Nephron (organoid): ENCODE data around the gene USP6NL.

ENCODE experiments used
- H3K27ac Mint-ChIP-seq, 3 experiments: 2 replicates each; pipeline ENCODE4 v1.8.0; 2020; ENCODE audit warnings: mixed read lengths in 3 of 3, mild to moderate bottlenecking in 2 of 3, moderate library complexity in 1 of 3
- H3K27me3 Mint-ChIP-seq: 2 replicates; pipeline ENCODE4 v1.8.0; 2021; ENCODE audit warnings: low read depth, mild to moderate bottlenecking, moderate library complexity, mixed read lengths
- H3K36me3 Mint-ChIP-seq: 2 replicates; pipeline ENCODE4 v1.8.0; 2020; ENCODE audit warnings: low read depth, mixed read lengths
- H3K4me1 Mint-ChIP-seq: 2 replicates; pipeline ENCODE4 v1.8.0; 2020; ENCODE audit warnings: mixed read lengths
- H3K4me3 Mint-ChIP-seq, 3 experiments: 2 replicates each; pipeline ENCODE4 v1.8.0; 2020; ENCODE audit warnings: mild to moderate bottlenecking in 3 of 3, mixed read lengths in 3 of 3, moderate library complexity in 2 of 3
- H3K9me3 Mint-ChIP-seq: 2 replicates; pipeline ENCODE4 v1.8.0; 2020; ENCODE audit warnings: mixed read lengths
- TF ChIP-seq, protein P1 (sequence below), 3 experiments: fragments of 200-600 bp; sonication (generic); IDR thresholded peaks; one replicate each; pipeline ENCODE4 v1.5.0; 2021; ENCODE audit warnings: antibody characterized with exemption in 3 of 3; ENCODE audit not compliant: unreplicated experiment in 3 of 3

USP6NL gene

DNA sequence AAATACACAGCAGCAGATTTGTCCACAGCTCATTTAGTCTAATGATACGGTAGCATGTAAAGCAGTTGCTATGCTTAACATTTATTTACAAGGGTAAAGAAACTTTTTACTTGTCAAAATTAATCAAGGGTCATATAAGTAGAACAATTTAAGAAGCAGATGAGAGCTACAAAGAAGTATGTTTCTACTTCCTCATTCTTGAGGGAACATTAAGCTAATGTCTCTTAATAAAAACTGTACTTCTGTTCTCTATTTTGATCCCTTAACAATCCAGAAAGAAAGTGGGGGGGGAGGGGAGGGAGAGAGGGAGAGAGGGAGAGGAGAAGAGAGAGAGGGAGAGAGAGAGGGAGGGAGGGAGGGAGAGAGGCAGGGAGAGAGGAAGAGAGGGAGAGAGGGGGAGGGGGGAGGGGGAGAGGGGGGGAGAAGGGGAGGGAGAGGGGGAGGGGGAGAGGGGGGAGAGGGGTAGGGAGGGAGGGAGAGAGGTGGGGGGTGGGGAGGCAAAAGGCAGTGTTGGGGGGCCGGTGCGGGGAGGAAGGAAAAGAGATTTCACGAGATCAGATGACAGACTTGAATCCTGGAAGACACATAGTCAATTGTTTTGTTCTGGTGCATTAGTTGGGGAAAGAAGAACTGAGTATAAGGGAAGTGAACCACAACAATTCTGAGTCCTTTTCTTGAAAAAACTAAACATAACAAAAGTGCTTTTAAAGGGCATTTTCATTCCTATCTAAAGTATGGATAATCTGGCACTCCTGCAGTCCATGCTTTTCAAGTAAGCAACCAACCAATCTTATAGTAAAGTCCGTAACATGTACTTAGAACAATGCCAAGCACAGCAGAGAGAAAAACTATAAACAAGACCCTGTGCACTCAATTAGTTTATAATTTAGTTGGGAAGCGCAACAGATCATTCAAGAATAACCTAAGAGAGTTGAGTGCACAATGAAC, 128.0 kb downstream of the USP6NL start:
- H3K4me3 Mint-ChIP-seq = no peak overlapping the region
- no peak overlapping the region for H3K27ac Mint-ChIP-seq
- TF ChIP-seq, protein P1, sequence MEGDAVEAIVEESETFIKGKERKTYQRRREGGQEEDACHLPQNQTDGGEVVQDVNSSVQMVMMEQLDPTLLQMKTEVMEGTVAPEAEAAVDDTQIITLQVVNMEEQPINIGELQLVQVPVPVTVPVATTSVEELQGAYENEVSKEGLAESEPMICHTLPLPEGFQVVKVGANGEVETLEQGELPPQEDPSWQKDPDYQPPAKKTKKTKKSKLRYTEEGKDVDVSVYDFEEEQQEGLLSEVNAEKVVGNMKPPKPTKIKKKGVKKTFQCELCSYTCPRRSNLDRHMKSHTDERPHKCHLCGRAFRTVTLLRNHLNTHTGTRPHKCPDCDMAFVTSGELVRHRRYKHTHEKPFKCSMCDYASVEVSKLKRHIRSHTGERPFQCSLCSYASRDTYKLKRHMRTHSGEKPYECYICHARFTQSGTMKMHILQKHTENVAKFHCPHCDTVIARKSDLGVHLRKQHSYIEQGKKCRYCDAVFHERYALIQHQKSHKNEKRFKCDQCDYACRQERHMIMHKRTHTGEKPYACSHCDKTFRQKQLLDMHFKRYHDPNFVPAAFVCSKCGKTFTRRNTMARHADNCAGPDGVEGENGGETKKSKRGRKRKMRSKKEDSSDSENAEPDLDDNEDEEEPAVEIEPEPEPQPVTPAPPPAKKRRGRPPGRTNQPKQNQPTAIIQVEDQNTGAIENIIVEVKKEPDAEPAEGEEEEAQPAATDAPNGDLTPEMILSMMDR (IDR thresholded peaks at IDR 0.05; ENCODE audit: unreplicated experiment in 3 of 3) = no peak
- H3K9me3 Mint-ChIP-seq = no peaks in the 10 kb centered on the region
- H3K4me1 Mint-ChIP-seq = no peaks in the 10 kb centered on the region
- H3K36me3 Mint-ChIP-seq = peaks cover 52% of the 10 kb centered on the region
- no peaks in the 10 kb centered on the region for H3K27me3 Mint-ChIP-seq

DNA sequence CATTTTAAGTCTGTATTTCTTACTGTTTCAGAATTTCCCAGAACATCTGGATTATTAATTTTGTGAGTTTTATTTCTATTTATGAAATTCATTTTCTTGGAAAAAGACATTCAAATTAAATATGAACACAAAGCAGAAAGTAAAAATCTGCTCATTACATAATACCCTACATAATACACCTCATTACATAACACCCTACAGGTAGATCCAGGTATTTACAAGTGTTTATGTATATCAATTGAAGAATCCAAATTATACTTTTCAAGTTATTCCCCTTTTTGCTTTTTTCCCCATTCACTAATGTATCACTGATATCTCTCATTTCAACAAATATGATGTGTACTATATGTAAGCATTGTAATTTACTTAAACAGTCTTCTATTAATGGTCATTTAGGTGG, 129.1 kb downstream of the USP6NL start:
- H3K4me3 Mint-ChIP-seq = no peak overlapping the region
- TF ChIP-seq, protein P1 (IDR thresholded peaks at IDR 0.05; ENCODE audit: unreplicated experiment in 3 of 3) = no peak
- peaks cover 5% of the 10 kb centered on the region for H3K4me1 Mint-ChIP-seq
- H3K27ac Mint-ChIP-seq = no peak overlapping the region
- H3K27me3 Mint-ChIP-seq = no peaks in the 10 kb centered on the region
- peaks cover 49% of the 10 kb centered on the region for H3K36me3 Mint-ChIP-seq
- no peaks in the 10 kb centered on the region for H3K9me3 Mint-ChIP-seq

DNA sequence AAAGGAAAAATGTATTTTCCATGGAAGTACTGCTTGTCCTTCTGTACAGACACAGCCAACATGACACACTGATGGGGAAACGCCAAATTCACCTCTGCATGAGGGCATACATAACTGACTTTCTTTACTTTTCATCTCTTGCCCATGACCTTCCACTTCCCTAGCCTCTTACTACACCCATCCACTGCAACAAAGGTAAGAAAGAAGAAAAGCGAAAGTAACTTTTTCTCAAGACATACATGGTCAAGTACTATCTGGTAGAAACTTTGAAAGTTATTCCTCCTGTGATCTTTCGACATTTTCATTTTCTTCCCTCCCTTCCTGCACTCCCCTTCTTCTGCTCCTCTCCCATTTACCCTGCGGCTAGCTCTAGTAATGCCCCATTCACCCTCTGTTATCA, 130.8 kb downstream of the USP6NL start:
- peaks cover 53% of the 10 kb centered on the region for H3K36me3 Mint-ChIP-seq
- H3K27me3 Mint-ChIP-seq = no peaks in the 10 kb centered on the region
- H3K9me3 Mint-ChIP-seq = no peaks in the 10 kb centered on the region
- peaks cover 7% of the 10 kb centered on the region for H3K4me1 Mint-ChIP-seq
- H3K4me3 Mint-ChIP-seq = no peak overlapping the region
- H3K27ac Mint-ChIP-seq = no peak overlapping the region
- TF ChIP-seq, protein P1 (IDR thresholded peaks at IDR 0.05; ENCODE audit: unreplicated experiment in 3 of 3) = no peak

DNA sequence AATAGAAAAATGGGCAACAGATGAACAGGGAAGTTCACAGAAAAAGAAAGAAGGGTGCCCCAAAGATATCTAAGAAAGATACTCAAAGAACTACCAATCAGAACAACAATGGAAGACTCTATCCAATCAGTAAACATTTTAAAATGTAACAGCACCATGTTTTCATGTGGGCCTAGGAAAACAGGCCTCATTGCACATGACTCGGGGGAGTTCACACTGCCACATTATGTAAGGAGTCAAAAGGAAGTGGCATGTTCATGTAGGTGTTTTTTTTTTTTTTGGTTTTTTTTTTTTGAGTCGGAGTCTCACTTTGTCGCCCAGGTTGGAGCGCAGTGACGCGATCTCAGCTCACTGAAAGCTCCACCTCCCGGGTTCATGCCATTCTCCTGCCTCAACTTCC, 132.2 kb downstream of the USP6NL start:
- TF ChIP-seq, protein P1 (IDR thresholded peaks at IDR 0.05; ENCODE audit: unreplicated experiment in 3 of 3) = no peak
- peaks cover 7% of the 10 kb centered on the region for H3K4me1 Mint-ChIP-seq
- H3K9me3 Mint-ChIP-seq = no peaks in the 10 kb centered on the region
- H3K27ac Mint-ChIP-seq = no peak overlapping the region
- no peaks in the 10 kb centered on the region for H3K27me3 Mint-ChIP-seq
- peaks cover 42% of the 10 kb centered on the region for H3K36me3 Mint-ChIP-seq
- H3K4me3 Mint-ChIP-seq = no peak overlapping the region

DNA sequence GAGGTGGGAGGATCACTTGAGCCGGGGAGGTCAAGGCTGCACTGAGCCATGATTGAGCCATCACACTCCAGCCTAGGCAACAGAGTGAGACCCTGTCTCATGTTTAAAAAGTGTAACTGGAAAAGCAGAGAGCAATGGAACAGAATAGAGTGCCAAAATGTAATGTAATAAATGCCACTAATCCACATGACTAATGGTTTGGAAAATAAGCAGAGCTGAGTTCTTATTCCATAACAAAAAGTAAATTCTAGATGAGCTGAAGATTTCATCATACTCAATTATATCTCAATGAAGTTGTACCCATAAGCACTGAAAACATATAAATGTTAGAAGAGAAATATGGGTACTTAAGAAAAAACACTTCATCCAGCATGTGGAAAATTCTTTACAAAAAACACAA, 132.6 kb downstream of the USP6NL start:
- Mint-ChIP-seq H3K27ac (no peak overlapping the region), H3K4me1 (peaks cover 7% of the 10 kb centered on the region), H3K27me3 (no peaks in the 10 kb centered on the region), H3K4me3 (no peak overlapping the region), H3K36me3 (peaks cover 38% of the 10 kb centered on the region), H3K9me3 (no peaks in the 10 kb centered on the region)
- TF ChIP-seq, protein P1 (IDR thresholded peaks at IDR 0.05; ENCODE audit: unreplicated experiment in 3 of 3) = no peak
